Measurements from ENCODE around the gene DTWD1. TPM values are rescaled to one million over a fixed set of nuclear protein-coding genes. Genes with fewer than 3 reads are reported as not detected.

The DTWD1 gene
- total and polyA plus RNA-seq, 2 donors: 34.7 to 73.7 TPM

Other genes starting within 250 kb of the DTWD1 start
- 57.8 TPM for gene FGF7, start 197.8 kb upstream of the DTWD1 start, total RNA-seq
- gene FGF7, start 197.8 kb upstream of the DTWD1 start, polyA plus RNA-seq: 56.4 TPM
- gene FAM227B, start 230 bp upstream of the DTWD1 start, total RNA-seq: 19.9 TPM
- 11.9 TPM for gene FAM227B, start 230 bp upstream of the DTWD1 start, polyA plus RNA-seq